ENCODE results near the gene UACA.
"Not testable (repeated sequence)": the region's sequence is repeated elsewhere in the genome, so short reads cannot be mapped to it uniquely, and the experiment has no call there.

Gene UACA

DNA sequence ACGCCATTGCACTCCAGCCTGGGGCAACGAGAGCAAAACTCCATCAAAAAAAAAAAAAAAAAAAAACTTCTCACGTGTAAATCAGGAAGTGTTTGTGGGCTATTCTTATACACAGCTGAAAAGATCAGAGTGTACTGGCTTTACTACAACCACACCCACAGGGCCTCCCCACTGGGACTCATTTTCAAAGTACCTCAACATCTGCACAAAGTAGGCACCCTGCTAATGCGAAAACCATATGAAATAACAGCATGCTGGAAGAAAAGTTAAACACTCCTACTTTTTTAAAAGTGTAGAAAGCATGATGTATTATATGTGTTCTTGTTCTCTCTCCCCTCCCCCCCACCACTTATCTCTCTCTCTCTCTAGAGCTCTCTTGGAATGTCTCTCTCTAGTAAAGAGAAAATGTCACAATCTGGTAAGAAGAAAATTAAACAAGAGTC, 11.1 kb downstream of the UACA start:
- TF ChIP-seq, protein P1, sequence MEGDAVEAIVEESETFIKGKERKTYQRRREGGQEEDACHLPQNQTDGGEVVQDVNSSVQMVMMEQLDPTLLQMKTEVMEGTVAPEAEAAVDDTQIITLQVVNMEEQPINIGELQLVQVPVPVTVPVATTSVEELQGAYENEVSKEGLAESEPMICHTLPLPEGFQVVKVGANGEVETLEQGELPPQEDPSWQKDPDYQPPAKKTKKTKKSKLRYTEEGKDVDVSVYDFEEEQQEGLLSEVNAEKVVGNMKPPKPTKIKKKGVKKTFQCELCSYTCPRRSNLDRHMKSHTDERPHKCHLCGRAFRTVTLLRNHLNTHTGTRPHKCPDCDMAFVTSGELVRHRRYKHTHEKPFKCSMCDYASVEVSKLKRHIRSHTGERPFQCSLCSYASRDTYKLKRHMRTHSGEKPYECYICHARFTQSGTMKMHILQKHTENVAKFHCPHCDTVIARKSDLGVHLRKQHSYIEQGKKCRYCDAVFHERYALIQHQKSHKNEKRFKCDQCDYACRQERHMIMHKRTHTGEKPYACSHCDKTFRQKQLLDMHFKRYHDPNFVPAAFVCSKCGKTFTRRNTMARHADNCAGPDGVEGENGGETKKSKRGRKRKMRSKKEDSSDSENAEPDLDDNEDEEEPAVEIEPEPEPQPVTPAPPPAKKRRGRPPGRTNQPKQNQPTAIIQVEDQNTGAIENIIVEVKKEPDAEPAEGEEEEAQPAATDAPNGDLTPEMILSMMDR (conservative IDR thresholded peaks at IDR 0.05; ENCODE audit: low read depth, low read length): no peak
- peak; percentile 83 for DNase-seq (ENCODE audit: low read depth)
- no peak overlapping the region for H3K4me3 ChIP-seq (ENCODE audit: low read depth, low read length)

DNA sequence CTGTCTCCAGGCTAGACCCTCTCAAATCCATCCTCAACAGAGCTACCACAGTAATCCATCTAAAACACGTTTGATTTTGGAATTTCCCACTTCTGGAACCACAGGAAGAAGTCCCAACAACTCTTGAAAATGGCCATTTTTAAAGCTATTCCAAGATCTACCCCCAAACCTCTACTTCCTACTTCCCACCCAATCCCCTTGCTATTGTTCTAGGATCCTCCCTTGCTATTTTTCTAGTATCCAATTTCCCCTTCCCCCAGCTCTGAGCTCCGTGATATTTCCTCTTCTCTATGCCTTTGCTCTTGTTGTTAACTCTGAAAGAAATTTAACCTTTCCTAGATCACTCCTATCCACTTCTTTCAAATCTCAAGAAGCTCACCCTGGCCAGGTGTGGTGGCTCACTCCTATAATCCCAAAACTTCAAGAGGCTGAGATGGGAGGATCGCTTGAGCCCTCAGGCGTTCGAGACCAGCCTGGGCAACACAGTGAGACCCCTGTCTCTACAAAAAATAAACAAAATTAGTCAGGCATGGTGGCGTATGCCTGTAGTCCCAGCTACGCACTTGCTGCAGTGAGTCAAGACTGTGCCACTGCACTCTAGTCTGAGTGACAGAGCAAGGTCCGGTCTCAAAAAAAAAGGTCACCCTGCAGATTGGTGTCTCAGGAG, 13.0 kb downstream of the UACA start:
- H3K4me3 ChIP-seq (ENCODE audit: low read depth, low read length): no peak overlapping the region
- no peak for DNase-seq (ENCODE audit: low read depth)
- TF ChIP-seq, protein P1 (conservative IDR thresholded peaks at IDR 0.05; ENCODE audit: low read depth, low read length): no peak

DNA sequence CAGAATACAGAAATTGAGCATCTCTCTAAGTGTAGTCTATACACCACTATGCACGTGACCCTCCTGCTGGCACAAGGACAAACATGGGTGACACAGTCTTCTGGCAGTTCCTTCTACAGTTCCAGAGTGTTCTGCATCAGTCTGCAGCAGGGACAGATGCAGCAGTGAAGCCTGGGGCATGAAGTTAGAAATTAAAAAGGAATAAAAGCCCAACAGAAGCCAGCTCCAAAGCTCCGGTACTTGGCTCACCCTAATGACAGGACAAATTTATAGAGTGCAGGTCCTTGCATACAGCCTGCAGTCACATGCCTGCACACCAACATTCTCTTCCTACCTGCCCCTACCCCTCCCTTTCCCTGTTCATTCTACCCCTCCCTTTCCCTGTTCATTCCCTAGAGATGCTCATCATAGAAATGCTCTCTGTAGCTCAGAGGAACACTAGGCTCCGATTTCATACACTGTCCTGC, 15.0 kb downstream of the UACA start:
- no peak for DNase-seq (ENCODE audit: low read depth)
- H3K4me3 ChIP-seq (ENCODE audit: low read depth, low read length): no peak overlapping the region
- TF ChIP-seq, protein P1 (conservative IDR thresholded peaks at IDR 0.05; ENCODE audit: low read depth, low read length): no peak

DNA sequence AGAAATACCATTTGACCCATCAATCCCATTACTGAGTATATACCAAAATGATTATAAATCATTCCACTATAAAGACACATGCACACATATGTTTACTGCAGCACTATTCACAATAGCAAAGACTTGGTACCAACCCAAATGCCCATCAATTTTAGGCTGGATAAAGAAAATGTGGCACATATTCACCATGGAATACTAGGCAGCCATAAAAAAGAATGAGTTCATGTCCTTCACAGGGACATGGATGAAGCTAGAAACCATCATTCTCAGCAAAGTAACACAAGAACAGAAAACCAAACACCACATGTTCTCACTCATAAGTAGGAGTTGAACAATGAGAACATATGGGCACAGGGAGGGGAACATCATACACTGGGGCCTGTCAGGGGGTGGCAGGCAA, 16.8 kb downstream of the UACA start:
- DNase-seq (ENCODE audit: low read depth): not testable (repeated sequence)

DNA sequence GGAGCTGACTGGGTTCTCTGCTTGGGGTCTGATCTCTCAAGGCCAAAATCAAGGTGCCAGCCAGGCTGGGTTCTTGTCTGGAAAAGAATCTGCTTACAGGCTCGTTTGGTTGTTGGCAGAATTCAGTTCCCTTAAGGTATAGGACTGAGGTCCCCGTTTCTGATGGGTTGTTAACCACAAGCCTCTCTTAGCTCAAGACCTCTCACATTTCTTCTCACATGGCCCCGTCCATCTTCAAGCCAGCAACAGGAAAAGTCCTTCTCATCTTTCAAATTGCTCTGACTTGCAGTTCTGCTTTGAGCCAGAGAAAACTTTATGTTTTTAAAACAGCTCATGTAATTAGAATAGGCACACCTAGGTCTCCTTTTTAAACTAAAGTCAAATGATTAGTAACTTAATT, 20.4 kb downstream of the UACA start:
- TF ChIP-seq, protein P1 (conservative IDR thresholded peaks at IDR 0.05; ENCODE audit: low read depth, low read length): no peak
- H3K4me3 ChIP-seq (ENCODE audit: low read depth, low read length): no peak overlapping the region
- peak; percentile 78 for DNase-seq (ENCODE audit: low read depth)

More for the DNA sequence above, 16.8 kb downstream of the UACA start:
- not testable (repeated sequence) for H3K4me3 ChIP-seq (ENCODE audit: low read depth, low read length)

DNA sequence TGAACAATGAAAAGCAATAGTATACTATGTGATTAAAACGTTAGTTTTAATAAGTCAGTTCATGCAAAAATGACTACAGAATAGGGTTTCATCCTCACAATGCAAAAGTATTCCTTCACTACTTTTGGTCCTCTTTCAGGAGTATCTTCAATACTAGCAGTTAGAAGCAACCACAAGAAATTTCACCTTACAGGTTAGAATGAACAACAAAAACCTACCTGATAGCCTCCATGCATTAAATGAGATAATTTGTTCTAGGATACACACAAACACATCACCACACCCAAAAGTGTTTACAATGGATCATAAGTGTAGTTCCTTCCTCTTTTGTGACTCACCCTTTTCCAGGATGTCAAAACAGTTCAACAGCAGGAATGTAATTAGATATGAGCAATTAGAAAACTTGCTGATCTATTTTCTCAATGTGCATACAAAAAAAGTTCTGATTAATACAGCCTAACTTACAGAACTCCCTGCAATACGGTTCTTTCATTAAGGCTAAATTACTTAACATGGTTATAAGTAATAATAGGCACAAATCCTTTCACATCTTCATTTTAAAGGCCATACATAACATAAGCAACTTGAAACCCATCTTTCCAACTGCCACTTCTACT, 21.6 kb downstream of the UACA start:
- DNase-seq (ENCODE audit: low read depth): peak; percentile 43
- TF ChIP-seq, protein P1 (conservative IDR thresholded peaks at IDR 0.05; ENCODE audit: low read depth, low read length): no peak
- H3K4me3 ChIP-seq (ENCODE audit: low read depth, low read length): no peak overlapping the region

DNA sequence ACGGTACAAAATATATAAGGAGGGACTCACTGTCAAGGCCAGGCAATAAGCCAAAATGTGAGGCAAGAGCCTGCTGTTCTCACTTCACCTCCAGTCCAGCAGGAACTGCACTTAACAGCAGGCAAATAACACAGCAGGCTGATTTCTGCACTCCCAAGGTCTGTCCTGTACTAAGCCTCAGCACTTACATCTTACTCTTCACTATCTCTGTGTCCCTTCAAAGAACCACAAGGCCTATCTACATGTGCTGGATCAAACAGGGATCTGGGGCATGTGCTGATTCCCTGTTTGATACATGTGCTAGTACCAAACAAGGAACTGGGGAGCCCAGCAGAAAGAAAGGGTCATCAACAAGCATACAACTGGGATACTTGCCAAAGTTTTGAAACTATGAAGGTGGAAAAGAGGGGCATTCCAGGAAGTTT, 22.2 kb downstream of the UACA start:
- TF ChIP-seq, protein P1 (conservative IDR thresholded peaks at IDR 0.05; ENCODE audit: low read depth, low read length): no peak
- DNase-seq (ENCODE audit: low read depth): peak; percentile 98
- no peak overlapping the region for H3K4me3 ChIP-seq (ENCODE audit: low read depth, low read length)

DNA sequence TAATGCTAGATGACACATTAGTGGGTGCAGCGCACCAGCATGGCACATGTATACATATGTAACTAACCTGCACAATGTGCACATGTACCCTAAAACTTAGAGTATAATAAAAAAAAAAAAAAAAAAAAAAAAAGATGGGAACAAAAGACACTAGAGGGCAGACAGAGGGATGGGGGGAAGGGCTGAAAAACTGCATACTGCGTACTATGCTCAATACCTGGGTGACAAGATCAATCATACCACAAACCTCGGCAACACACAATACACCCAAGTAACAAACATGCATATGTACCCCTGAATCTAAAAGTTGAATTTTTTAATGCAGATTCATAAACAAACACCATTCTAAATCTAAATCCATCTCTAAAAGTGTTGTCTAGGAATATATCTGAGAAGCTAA, 28.3 kb downstream of the UACA start:
- H3K4me3 ChIP-seq (ENCODE audit: low read depth, low read length); DNase-seq (ENCODE audit: low read depth): not testable (repeated sequence)

All from choroid plexus epithelial cell (primary cell).